K562 (cell line): ENCODE measurements around the gene LRIF1. TPM values are rescaled to one million over a fixed set of nuclear protein-coding genes. Genes with fewer than 3 reads are reported as not detected.

ENCODE experiments used
- NONO ChIP-seq, 2 experiments: fragments of 200-400 bp in 1 of 2; fragments of 450-650 bp in 1 of 2; formaldehyde crosslinking in 1 of 2; IDR thresholded peaks; 2 replicates each; pipeline ENCODE4 v1.6.1; 2017; ENCODE audit warnings: low read depth in 2 of 2, mild to moderate bottlenecking in 2 of 2, moderate library complexity in 2 of 2, low read length in 1 of 2
- SAFB ChIP-seq: fragments of 200-400 bp; formaldehyde crosslinking; IDR thresholded peaks from 2 replicates; pipeline ENCODE4 v1.6.1; 2017; ENCODE audit warnings: low read depth, low read length, borderline replicate concordance
- ZBTB1 ChIP-seq: sonication (generic); formaldehyde crosslinking; IDR thresholded peaks from 2 replicates; pipeline ENCODE4 v1.8.1; 2023; ENCODE audit warnings: missing genetic modification reagents, low read depth, mild to moderate bottlenecking, borderline replicate concordance
- ZNF253 ChIP-seq: fragments of 250-450 bp; sonication (Bioruptor Pico); conservative IDR thresholded peaks from 2 replicates; pipeline ENCODE4 v1.6.1; 2021; ENCODE audit warnings: mild to moderate bottlenecking
- ZNF311 ChIP-seq: fragments of 250-450 bp; sonication (Bioruptor Pico); IDR thresholded peaks from 2 replicates; pipeline ENCODE4 v1.4.0; 2020; ENCODE audit warnings: mild to moderate bottlenecking, moderate library complexity
- ZNF316 ChIP-seq: fragments of 450-650 bp; IDR thresholded peaks from 2 replicates; pipeline ENCODE4 v1.6.1; 2016
- ZNF583 ChIP-seq: fragments of 250-450 bp; sonication (Bioruptor Pico); IDR thresholded peaks from 2 replicates; pipeline ENCODE4 v1.4.0; 2020
- polyA plus RNA-seq, 8 experiments: library from polyadenylated mRNA; depleted of rRNA in 4 of 8; stranded (reverse) in 5 of 8; unstranded in 3 of 8; fragments of >200 nt; fragmentation: Nextera tagmentation in 2 of 8; fragmentation: Illumina TruSeq in 1 of 8; extraction: Ambion mirVana in 2 of 8; extraction: Trizol in 1 of 8; gene quantifications; 2 replicates each; pipeline versions ENCODE4 v1.2.1 to v1.2.3, GENCODE V29; 2011 to 2014; ENCODE audit warnings: inconsistent platforms in 1 of 8, missing spikeins in 1 of 8
- total RNA-seq, 7 experiments: library from RNA; depleted of rRNA in 6 of 7; stranded (reverse); fragments of >200 nt in 6 of 7; fragmentation: Illumina TruSeq in 2 of 7; extraction: Trizol in 2 of 7; gene quantifications; 2 replicates each; pipeline versions ENCODE4 v1.2.1 to v1.2.3, GENCODE V29; 2011 to 2021; ENCODE audit warnings: low replicate concordance in 1 of 7
- TF ChIP-seq, protein P1 (sequence below): sonication (generic); formaldehyde crosslinking; IDR thresholded peaks from 2 replicates; pipeline ENCODE4 v1.8.0; 2023; ENCODE audit warnings: mild to moderate bottlenecking, missing genetic modification reagents
- TF ChIP-seq, protein P2 (sequence below): sonication (generic); formaldehyde crosslinking; IDR thresholded peaks from 2 replicates; pipeline ENCODE4 v1.4.0; 2020; ENCODE audit warnings: mild to moderate bottlenecking, missing genetic modification reagents

LRIF1 gene
- total and polyA plus RNA-seq, 9 of the 15 experiments (the other 6 are each of a cell fraction or from before 2014, with no cell fraction given): 35.6 to 88.8 (median 74.1) TPM

DNA sequence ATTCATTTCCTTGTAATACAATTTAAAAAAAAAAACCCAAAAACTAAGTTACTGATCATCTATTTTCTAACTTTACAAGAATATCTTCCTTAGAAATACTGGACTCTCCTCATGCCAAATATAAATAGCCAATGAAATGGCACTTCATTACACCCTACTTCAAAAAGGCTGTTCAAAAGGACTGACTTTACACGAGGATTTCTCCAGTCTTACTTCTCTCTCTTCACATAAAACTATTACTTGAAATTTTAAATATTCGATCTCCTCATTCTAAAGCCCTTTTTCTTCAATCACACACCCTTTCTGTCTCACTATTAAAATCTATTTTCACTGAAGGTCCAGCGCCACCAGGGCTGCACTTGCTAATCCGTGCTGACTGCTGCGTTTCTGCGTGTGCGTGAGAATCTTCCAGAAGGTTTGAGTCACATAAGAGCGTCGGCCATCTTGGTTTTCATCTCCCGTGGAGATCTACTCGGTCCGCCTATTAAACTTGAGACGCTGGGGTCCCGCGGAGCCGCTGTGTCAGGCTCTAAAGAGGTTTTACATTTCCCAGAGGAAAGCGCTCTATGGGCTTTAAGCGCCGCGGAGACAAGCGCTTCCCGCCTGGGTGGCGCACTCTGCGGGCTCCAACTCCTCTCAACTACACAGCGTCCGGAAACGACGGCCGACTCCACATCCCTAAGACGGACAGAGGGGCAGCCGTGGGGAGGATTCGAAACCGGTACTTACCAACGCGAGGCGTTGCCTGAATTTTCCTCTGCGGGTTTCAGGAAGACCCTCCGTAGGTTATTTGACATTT, 631 bp downstream of the LRIF1 start (continued):
- TF ChIP-seq ZNF316: peak; percentile 66
- TF ChIP-seq, protein P1, sequence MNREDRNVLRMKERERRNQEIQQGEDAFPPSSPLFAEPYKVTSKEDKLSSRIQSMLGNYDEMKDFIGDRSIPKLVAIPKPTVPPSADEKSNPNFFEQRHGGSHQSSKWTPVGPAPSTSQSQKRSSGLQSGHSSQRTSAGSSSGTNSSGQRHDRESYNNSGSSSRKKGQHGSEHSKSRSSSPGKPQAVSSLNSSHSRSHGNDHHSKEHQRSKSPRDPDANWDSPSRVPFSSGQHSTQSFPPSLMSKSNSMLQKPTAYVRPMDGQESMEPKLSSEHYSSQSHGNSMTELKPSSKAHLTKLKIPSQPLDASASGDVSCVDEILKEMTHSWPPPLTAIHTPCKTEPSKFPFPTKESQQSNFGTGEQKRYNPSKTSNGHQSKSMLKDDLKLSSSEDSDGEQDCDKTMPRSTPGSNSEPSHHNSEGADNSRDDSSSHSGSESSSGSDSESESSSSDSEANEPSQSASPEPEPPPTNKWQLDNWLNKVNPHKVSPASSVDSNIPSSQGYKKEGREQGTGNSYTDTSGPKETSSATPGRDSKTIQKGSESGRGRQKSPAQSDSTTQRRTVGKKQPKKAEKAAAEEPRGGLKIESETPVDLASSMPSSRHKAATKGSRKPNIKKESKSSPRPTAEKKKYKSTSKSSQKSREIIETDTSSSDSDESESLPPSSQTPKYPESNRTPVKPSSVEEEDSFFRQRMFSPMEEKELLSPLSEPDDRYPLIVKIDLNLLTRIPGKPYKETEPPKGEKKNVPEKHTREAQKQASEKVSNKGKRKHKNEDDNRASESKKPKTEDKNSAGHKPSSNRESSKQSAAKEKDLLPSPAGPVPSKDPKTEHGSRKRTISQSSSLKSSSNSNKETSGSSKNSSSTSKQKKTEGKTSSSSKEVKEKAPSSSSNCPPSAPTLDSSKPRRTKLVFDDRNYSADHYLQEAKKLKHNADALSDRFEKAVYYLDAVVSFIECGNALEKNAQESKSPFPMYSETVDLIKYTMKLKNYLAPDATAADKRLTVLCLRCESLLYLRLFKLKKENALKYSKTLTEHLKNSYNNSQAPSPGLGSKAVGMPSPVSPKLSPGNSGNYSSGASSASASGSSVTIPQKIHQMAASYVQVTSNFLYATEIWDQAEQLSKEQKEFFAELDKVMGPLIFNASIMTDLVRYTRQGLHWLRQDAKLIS (CRISPR knock-in tag): peak; percentile 94; the same call in 1 of the 2 replicates
- 0 out of 2 replicates have a peak, but pooled peaks have one; percentile 38 for TF ChIP-seq ZNF311 (CRISPR knock-in tag)
- no peak for TF ChIP-seq ZNF253 (CRISPR knock-in tag)
- no peak for TF ChIP-seq ZNF583
- TF ChIP-seq SAFB: no peak
- TF ChIP-seq NONO (IDR thresholded peaks at IDR 0.05; ENCODE audit: low read depth in 2 of 2, low read length in 1 of 2): no peak
- TF ChIP-seq, protein P2, sequence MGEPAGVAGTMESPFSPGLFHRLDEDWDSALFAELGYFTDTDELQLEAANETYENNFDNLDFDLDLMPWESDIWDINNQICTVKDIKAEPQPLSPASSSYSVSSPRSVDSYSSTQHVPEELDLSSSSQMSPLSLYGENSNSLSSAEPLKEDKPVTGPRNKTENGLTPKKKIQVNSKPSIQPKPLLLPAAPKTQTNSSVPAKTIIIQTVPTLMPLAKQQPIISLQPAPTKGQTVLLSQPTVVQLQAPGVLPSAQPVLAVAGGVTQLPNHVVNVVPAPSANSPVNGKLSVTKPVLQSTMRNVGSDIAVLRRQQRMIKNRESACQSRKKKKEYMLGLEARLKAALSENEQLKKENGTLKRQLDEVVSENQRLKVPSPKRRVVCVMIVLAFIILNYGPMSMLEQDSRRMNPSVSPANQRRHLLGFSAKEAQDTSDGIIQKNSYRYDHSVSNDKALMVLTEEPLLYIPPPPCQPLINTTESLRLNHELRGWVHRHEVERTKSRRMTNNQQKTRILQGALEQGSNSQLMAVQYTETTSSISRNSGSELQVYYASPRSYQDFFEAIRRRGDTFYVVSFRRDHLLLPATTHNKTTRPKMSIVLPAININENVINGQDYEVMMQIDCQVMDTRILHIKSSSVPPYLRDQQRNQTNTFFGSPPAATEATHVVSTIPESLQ (CRISPR knock-in tag): 0 out of 2 replicates have a peak, but pooled peaks have one; percentile 13
- peak; percentile 64; the same call in 1 of the 2 replicates for TF ChIP-seq ZBTB1 (CRISPR knock-in tag)
- TF ChIP-seq, all 486 proteins: peak for 123
